GM18508 (cell line): ENCODE data around the gene PLEKHG3.
"Not testable (repeated sequence)": the region's sequence is repeated elsewhere in the genome, so short reads cannot be mapped to it uniquely, and the experiment has no call there.

Experiments
- ATAC-seq: cut with Tn5 transposase; IDR thresholded peaks from one replicate; pipeline ENCODE4 v1.9.1; 2021; ENCODE audit warnings: moderate number of reproducible peaks; ENCODE audit not compliant: insufficient read depth, unreplicated experiment

PLEKHG3 gene

GRCh38 chr14:64704143-64704742 is at the start of gene PLEKHG3:
Gene PLEKHG3, plus strand, starts transcription at chr14:64704424. Its CDS starts 23,208 bp downstream, at chr14:64727632.
- ATAC-seq: no peak

DNA sequence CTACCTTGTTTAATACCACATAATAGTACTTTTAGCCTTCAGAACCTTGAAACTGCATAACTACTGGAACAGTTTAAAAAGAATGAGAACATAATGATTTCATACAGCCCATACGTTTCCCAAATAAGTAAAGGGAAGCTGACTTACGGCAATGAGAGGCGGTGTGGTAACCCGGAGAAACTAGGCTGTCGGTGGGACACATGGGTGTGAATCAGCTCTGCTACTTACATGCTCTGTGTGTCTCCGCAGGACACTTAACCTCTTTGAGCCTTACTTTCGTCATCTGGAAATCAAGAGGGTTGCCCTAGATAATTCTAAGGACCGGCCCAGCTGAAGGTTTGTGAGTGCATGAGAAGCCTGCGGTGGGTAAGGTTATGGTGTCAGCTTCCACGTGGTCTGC is 49.3 kb upstream of the PLEKHG3 start:
- no peak for ATAC-seq

- no peak for ATAC-seq
Measured at GRCh38 chr14:64656986-64657385, 47.2 kb upstream of the PLEKHG3 start.

- ATAC-seq: no peak
Measured at GRCh38 chr14:64658201-64658600, 46.0 kb upstream of the PLEKHG3 start.

DNA sequence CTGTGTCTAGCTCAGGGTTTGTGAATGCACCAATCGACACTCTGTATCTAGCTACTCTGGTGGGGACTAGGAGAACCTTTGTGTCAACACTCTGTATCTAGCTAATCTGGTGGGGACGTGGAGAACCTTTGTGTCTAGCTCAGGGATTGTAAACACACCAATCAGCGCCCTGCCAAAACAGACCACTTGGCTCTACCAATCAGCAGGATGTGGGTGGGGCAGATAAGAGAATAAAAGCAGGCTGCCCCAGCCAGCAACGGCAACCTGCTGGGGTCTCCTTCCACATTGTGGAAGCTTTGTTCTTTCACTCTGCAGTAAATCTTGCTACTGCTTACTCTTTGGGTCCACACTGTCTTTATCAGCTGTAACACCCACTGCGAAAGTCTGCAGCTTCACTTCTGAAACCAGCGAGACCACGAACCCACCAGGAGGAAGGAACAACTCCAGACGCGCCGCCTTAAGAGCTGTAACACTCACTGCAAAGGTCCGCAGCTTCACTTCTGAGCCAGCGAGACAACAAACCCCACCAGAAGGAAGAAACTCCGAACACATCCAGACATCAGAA is 45.4 kb upstream of the PLEKHG3 start:
- ATAC-seq: not testable (repeated sequence)

- ATAC-seq: no peak
Measured at GRCh38 chr14:64659366-64659765, 44.9 kb upstream of the PLEKHG3 start.

DNA sequence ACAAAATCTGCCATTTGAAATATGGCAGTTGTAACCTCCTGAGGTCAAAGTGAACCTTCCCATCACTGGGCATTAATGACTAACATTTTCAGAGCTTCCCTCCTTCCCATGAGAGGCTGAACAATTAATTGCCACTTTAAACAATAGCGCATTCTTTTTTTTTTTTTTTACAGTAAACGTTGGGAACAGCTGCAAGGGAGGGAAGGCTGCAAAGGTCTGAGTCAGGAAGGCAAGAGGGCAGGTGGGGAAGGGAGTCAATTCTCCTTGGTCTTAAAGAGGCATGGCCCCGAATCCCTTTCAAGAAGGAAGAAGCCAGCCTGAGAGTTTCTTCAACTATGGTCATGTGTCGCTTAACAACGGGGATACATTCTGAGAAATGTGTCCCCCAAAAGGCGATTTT is 41.0 kb upstream of the PLEKHG3 start:
- ATAC-seq: no peak

GRCh38 chr14:64671591-64671990 is 32.6 kb upstream of the PLEKHG3 start:
- no peak for ATAC-seq

- ATAC-seq: no peak
Measured at GRCh38 chr14:64673316-64673715, 30.9 kb upstream of the PLEKHG3 start.

- no peak for ATAC-seq
Measured at GRCh38 chr14:64673748-64674147, 30.5 kb upstream of the PLEKHG3 start.

- no peak for ATAC-seq
Measured at GRCh38 chr14:64674829-64675228, 29.4 kb upstream of the PLEKHG3 start.

DNA sequence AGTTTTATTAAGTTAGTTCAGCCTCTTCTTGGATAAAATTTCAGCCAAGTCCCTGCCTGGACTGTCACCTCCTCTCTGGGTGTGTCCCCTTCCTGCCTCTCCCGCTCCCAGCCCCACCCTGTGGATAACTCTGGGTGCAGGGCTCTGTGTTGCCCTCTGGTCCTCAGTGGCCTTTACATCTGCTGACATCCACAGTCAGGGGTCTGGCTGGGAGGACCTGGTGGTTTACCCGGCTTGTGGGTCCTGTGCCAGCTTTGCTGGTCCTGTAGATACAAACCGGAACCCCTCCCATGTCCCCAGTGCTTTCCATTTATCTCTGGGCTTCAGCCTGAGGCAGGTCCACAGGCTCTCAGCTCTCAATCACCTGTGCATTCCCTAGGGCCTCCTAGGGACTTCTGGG is 28.9 kb upstream of the PLEKHG3 start:
- ATAC-seq: no peak

GRCh38 chr14:64676410-64677008 is 27.7 kb upstream of the PLEKHG3 start:
- no peak for ATAC-seq

GRCh38 chr14:64680013-64680713 is 24.1 kb upstream of the PLEKHG3 start:
- ATAC-seq: no peak

DNA sequence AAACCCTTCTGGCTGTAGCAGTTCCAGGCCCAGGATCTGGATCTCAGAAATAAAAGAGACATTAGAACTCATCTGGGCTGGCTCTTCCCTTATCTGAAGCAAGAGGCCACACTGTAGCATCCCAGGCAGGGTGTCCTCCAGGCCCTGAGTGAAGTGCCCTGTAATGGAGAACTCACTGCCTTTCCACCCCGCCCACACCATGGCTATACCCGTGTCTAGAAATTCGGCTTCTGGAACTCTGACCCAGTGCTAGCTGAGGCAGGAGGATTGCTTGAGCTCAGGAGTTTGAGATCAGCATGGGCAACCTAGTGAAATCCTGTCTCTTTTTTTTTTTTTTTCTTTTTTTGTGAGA is 23.5 kb upstream of the PLEKHG3 start:
- no peak for ATAC-seq

GRCh38 chr14:64681796-64682710 is 22.2 kb upstream of the PLEKHG3 start:
- ATAC-seq: no peak

DNA sequence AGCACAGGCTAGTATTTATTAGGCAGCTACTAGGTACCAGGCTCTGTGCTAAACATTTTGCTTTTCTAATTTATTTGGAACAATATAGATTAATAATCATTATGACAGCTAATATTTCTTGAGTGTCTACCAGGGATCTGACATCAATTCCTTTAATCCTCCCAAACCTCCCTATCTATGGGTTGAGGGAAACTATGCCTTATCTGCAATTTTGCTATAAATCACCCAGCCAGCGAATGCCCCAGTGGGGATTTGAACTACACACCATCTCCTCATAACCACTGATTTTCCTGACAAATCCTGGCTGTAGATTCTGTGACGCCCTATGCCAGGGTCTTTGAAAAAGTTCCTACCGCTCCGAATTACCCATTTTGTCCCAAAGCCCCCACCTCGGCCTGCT is 21.4 kb upstream of the PLEKHG3 start:
- no peak for ATAC-seq

GRCh38 chr14:64683264-64683663 is 21.0 kb upstream of the PLEKHG3 start:
- no peak for ATAC-seq

DNA sequence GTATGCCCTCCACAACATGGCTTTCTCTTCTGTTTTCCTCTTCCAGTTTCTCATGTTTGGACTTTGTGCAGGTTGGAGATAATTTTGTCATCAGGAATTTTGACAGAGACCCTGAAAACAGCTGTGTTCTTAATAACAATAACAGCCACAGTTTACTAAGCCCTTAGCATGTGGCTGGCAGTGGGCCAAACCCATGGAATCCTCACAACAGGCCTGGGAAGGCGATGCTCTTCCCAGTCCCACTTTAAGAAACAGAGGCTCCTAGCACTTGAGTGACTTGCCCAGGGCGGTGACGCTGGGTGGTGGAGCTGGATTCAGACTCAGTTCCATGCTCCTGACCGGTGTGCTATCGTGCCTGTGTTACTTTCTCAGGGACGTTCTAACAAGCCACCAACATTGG is 20.1 kb upstream of the PLEKHG3 start:
- no peak for ATAC-seq
